Tibial nerve (tissue), 3 donors: ENCODE results near the gene ACOT6.

Experiments used
- CTCF ChIP-seq, 5 experiments: fragments of 200-600 bp in 3 of 5; fragments of 450-650 bp in 2 of 5; sonication (generic) in 3 of 5; IDR thresholded peaks; one replicate each; pipeline ENCODE4 v1.5.1; 2016 to 2019; ENCODE audit warnings: antibody characterized with exemption in 5 of 5, mild to moderate bottlenecking in 3 of 5, moderate library complexity in 2 of 5
- POLR2A ChIP-seq, 2 donors: fragments of 450-650 bp; IDR thresholded peaks; one replicate each; pipeline ENCODE4 v1.6.1; 2017; ENCODE audit warnings: antibody characterized with exemption in 2 of 2, mild to moderate bottlenecking in 2 of 2, moderate library complexity in 2 of 2

GRCh38 chr14:73637830-73638229, 25.5 kb downstream of the ACOT6 start:
- no peak for TF ChIP-seq CTCF (IDR thresholded peaks at IDR 0.05)
- no peak for TF ChIP-seq POLR2A (IDR thresholded peaks at IDR 0.05)
